GM23338 (cell line): Measurements from ENCODE around the gene ARG2. TPM values are rescaled to one million over a fixed set of nuclear protein-coding genes. Genes with fewer than 3 reads are reported as not detected.
"Not testable (repeated sequence)": the region's sequence is repeated elsewhere in the genome, so short reads cannot be mapped to it uniquely, and the experiment has no call there.

ENCODE experiments used
- ATAC-seq: fragments of 200-7000 bp; cut with Tn5 transposase; 3 replicates; pipeline ENCODE4 v1.9.1; 2020
- DNase-seq: peaks from one replicate; pipeline ENCODE4 v3.0.0-alpha.2; 2015; ENCODE audit warnings: low spot score
- H2AFZ ChIP-seq: fragments of 200-600 bp; sonication (generic); 2 replicates; pipeline ENCODE4 v1.8.0; 2016; ENCODE audit warnings: antibody characterized with exemption, mild to moderate bottlenecking, moderate library complexity
- H3F3A ChIP-seq: fragments of 200-600 bp; sonication (generic); replicated peaks from 2 replicates; pipeline ENCODE4 v1.8.0; 2017; ENCODE audit warnings: antibody characterized with exemption, mixed run types, low read depth
- H3K27ac ChIP-seq: fragments of 200-600 bp; sonication (generic); 2 replicates; pipeline ENCODE4 v1.6.1; 2016; ENCODE audit warnings: low read depth
- H3K27me3 ChIP-seq: fragments of 200-600 bp; sonication (generic); 2 replicates; pipeline ENCODE4 v1.8.0; 2016; ENCODE audit warnings: mild to moderate bottlenecking, mixed run types, moderate library complexity; ENCODE audit not compliant: insufficient read depth
- H3K36me3 ChIP-seq: fragments of 200-600 bp; sonication (generic); 2 replicates; pipeline ENCODE4 v1.8.0; 2016; ENCODE audit warnings: mild to moderate bottlenecking; ENCODE audit not compliant: insufficient read depth
- H3K4me1 ChIP-seq: fragments of 200-600 bp; sonication (generic); 2 replicates; pipeline ENCODE4 v1.8.0; 2016; ENCODE audit warnings: mild to moderate bottlenecking, moderate library complexity; ENCODE audit not compliant: insufficient read depth
- H3K4me2 ChIP-seq: fragments of 200-600 bp; sonication (generic); 2 replicates; pipeline ENCODE4 v1.7.1; 2017; ENCODE audit warnings: mixed run types
- H3K4me3 ChIP-seq: fragments of 200-600 bp; sonication (generic); 2 replicates; pipeline ENCODE4 v1.6.1; 2016; ENCODE audit warnings: mixed run types
- H3K79me2 ChIP-seq: fragments of 200-600 bp; sonication (generic); replicated peaks from 2 replicates; pipeline ENCODE4 v1.8.0; 2017; ENCODE audit warnings: mild to moderate bottlenecking; ENCODE audit not compliant: insufficient read depth
- H3K9me2 ChIP-seq: fragments of 200-600 bp; sonication (generic); 2 replicates; pipeline ENCODE4 v1.8.0; 2017; ENCODE audit not compliant: insufficient read depth
- H4K20me1 ChIP-seq: fragments of 200-600 bp; sonication (generic); replicated peaks from 2 replicates; pipeline ENCODE4 v1.8.0; 2017; ENCODE audit warnings: mild to moderate bottlenecking; ENCODE audit not compliant: insufficient read depth
- H3K27ac Mint-ChIP-seq: 2 replicates; pipeline ENCODE4 v1.8.0; 2020; ENCODE audit warnings: inconsistent platforms, mild to moderate bottlenecking, moderate library complexity, mixed read lengths
- H3K27me3 Mint-ChIP-seq: 3 replicates; pipeline ENCODE4 v1.8.0; 2022; ENCODE audit warnings: low read depth, mild to moderate bottlenecking, moderate library complexity, mixed read lengths, inconsistent platforms; ENCODE audit not compliant: insufficient read depth, poor library complexity
- H3K36me3 Mint-ChIP-seq: 3 replicates; pipeline ENCODE4 v1.8.0; 2021; ENCODE audit warnings: low read depth, mild to moderate bottlenecking, inconsistent platforms, moderate library complexity, mixed read lengths
- H3K4me1 Mint-ChIP-seq: 3 replicates; pipeline ENCODE4 v1.8.0; 2020; ENCODE audit warnings: mild to moderate bottlenecking, inconsistent platforms, mixed read lengths
- H3K4me3 Mint-ChIP-seq: 3 replicates; pipeline ENCODE4 v1.8.0; 2021; ENCODE audit warnings: moderate library complexity, mild to moderate bottlenecking, inconsistent platforms, mixed read lengths
- H3K9me3 Mint-ChIP-seq: 3 replicates; pipeline ENCODE4 v1.8.0; 2020; ENCODE audit warnings: moderate library complexity, mild to moderate bottlenecking, inconsistent platforms, mixed read lengths
- CREB1 ChIP-seq: fragments of 250-450 bp; sonication (Bioruptor Pico); IDR thresholded peaks from 2 replicates; pipeline ENCODE4 v1.5.0; 2020; ENCODE audit warnings: low read depth, mild to moderate bottlenecking, moderate library complexity
- EZH2 ChIP-seq: fragments of 200-600 bp; sonication (generic); IDR thresholded peaks from one replicate; pipeline ENCODE4 v1.8.0; 2017; ENCODE audit warnings: antibody characterized with exemption, mild to moderate bottlenecking, low read depth; ENCODE audit not compliant: unreplicated experiment
- EZH2phosphoT487 ChIP-seq: fragments of 200-600 bp; sonication (generic); IDR thresholded peaks from one replicate; pipeline ENCODE4 v1.8.1; 2018; ENCODE audit warnings: antibody characterized with exemption; ENCODE audit not compliant: unreplicated experiment
- JUNB ChIP-seq: IDR thresholded peaks from one replicate; pipeline ENCODE4 v1.6.1; 2016; ENCODE audit warnings: antibody characterized with exemption; ENCODE audit not compliant: unreplicated experiment
- REST ChIP-seq: IDR thresholded peaks from one replicate; pipeline ENCODE4 v1.6.1; 2018; ENCODE audit warnings: antibody characterized with exemption; ENCODE audit not compliant: unreplicated experiment
- polyA plus RNA-seq: library from polyadenylated mRNA; unstranded; fragments of >200 nt; fragmentation: Nextera tagmentation; extraction: Ambion mirVana; gene quantifications from 2 replicates; pipeline ENCODE4 v1.2.1, GENCODE V29; 2016
- total RNA-seq: library from RNA; depleted of rRNA; stranded (reverse); fragments of >200 nt; shearing (Covaris generic); gene quantifications from 2 replicates; pipeline ENCODE4 v1.2.3, GENCODE V29; 2014

Gene ARG2
- total and polyA plus RNA-seq, 2 experiments from 2014 or later = 42.7 to 69.4 TPM

- TF ChIP-seq EZH2 = no peak
- no peak for TF ChIP-seq EZH2phosphoT487
- TF ChIP-seq CREB1 (CRISPR knock-in tag) = no peak
Observed at GRCh38 chr14:67586369-67586768, 33.4 kb upstream of the ARG2 start (continued).

GRCh38 chr14:67589204-67589770 lies 30.4 kb upstream of the ARG2 start:
- H3K27me3 ChIP-seq = no peaks in the 10 kb centered on the region
- no peak for TF ChIP-seq JUNB
- no peaks in the 10 kb centered on the region for H3K27me3 Mint-ChIP-seq
- H3K9me2 ChIP-seq = no peaks in the 10 kb centered on the region
- no peak overlapping the region for H2AFZ ChIP-seq
- H3F3A ChIP-seq = no peaks in the 10 kb centered on the region
- H3K9me3 Mint-ChIP-seq = no peaks in the 10 kb centered on the region
- no peak overlapping the region for H3K4me3 ChIP-seq
- H3K27ac ChIP-seq = no peak overlapping the region
- no peak overlapping the region for H3K27ac Mint-ChIP-seq
- ATAC-seq = no peak
- no peak overlapping the region for H3K4me3 Mint-ChIP-seq
- peaks cover 3% of the 10 kb centered on the region; the same call in 1 of the 2 replicates for H4K20me1 ChIP-seq
- no peaks in the 10 kb centered on the region for H3K79me2 ChIP-seq
- DNase-seq = no peak
- no peaks in the 10 kb centered on the region; the same call in 1 of the 2 replicates for H3K36me3 ChIP-seq
- H3K4me1 Mint-ChIP-seq = no peaks in the 10 kb centered on the region
- H3K36me3 Mint-ChIP-seq = peaks cover 14% of the 10 kb centered on the region
- no peak overlapping the region for H3K4me2 ChIP-seq
- no peaks in the 10 kb centered on the region for H3K4me1 ChIP-seq

- H3K4me2 ChIP-seq, H3K9me3 Mint-ChIP-seq, H3K79me2 ChIP-seq, H3K27me3 Mint-ChIP-seq, H3K27me3 ChIP-seq, H3K9me2 ChIP-seq, H3K36me3 ChIP-seq, H3K4me1 ChIP-seq, H3K4me3 ChIP-seq, H3K27ac Mint-ChIP-seq, H3K4me1 Mint-ChIP-seq, ATAC-seq, DNase-seq, H4K20me1 ChIP-seq, H3K27ac ChIP-seq, H3K36me3 Mint-ChIP-seq, H3F3A ChIP-seq, H3K4me3 Mint-ChIP-seq, H2AFZ ChIP-seq: not testable (repeated sequence)
Observed at GRCh38 chr14:67593650-67594049, 26.1 kb upstream of the ARG2 start.

GRCh38 chr14:67595392-67595791 lies 24.3 kb upstream of the ARG2 start:
- Mint-ChIP-seq H3K9me3 (no peaks in the 10 kb centered on the region), H3K27ac (no peak overlapping the region), H3K4me3 (no peak overlapping the region), H3K36me3 (0 out of 3 replicates have a peak, but pooled peaks cover 3% of the 10 kb centered on the region), H3K4me1 (peaks cover 3% of the 10 kb centered on the region; the same call in 2 of the 3 replicates), H3K27me3 (peaks cover 21% of the 10 kb centered on the region)
- no peak for DNase-seq
- Histone ChIP-seq H3K9me2 (peaks cover 7% of the 10 kb centered on the region), H3K36me3 (no peaks in the 10 kb centered on the region), H3K4me1 (peaks cover 4% of the 10 kb centered on the region), H3K4me2 (no peak overlapping the region), H4K20me1 (no peaks in the 10 kb centered on the region), H3K27ac (no peak overlapping the region), H3K79me2 (no peaks in the 10 kb centered on the region), H2AFZ (no peak overlapping the region), H3K4me3 (no peak overlapping the region), H3F3A (0 out of 2 replicates have a peak, but pooled peaks cover 5% of the 10 kb centered on the region), H3K27me3 (peaks cover 16% of the 10 kb centered on the region)
- no peak for ATAC-seq
- no peak for TF ChIP-seq REST
